Effector memory CD8-positive, alpha-beta T cell (primary cell): ENCODE measurements around the gene CGREF1.
"Not testable (repeated sequence)": the region's sequence is repeated elsewhere in the genome, so short reads cannot be mapped to it uniquely, and the experiment has no call there.

Experiments used
- ATAC-seq: fragments of 150-1000 bp; cut with Tn5 transposase; replicated peaks from 2 replicates; pipeline ENCODE4 v1.10.0; 2021; ENCODE audit warnings: mild to moderate bottlenecking, moderate library complexity
- DNase-seq, 3 experiments: peaks; one replicate each; pipeline ENCODE4 v3.0.0; 2021
- H3K27ac Mint-ChIP-seq, 2 donors: one replicate each; pipeline ENCODE4 v1.8.0; 2022; ENCODE audit warnings: mild to moderate bottlenecking in 2 of 2, mixed read lengths in 2 of 2, moderate library complexity in 2 of 2
- H3K27me3 Mint-ChIP-seq, 2 donors: one replicate each; pipeline ENCODE4 v1.8.0; 2022; ENCODE audit warnings: mixed read lengths in 2 of 2
- H3K36me3 Mint-ChIP-seq: one replicate; pipeline ENCODE4 v1.8.0; 2022; ENCODE audit warnings: mild to moderate bottlenecking, moderate library complexity, mixed read lengths; ENCODE audit not compliant: insufficient read depth
- H3K4me1 Mint-ChIP-seq, 2 donors: one replicate each; pipeline ENCODE4 v1.8.0; 2022; ENCODE audit warnings: low read depth in 2 of 2, mixed read lengths in 2 of 2
- H3K4me3 Mint-ChIP-seq, 2 donors: one replicate each; pipeline ENCODE4 v1.8.0; 2022; ENCODE audit warnings: mild to moderate bottlenecking in 2 of 2, mixed read lengths in 2 of 2, moderate library complexity in 2 of 2
- H3K9me3 Mint-ChIP-seq, 2 donors: one replicate each; pipeline ENCODE4 v1.8.0; 2022; ENCODE audit warnings: mixed read lengths in 2 of 2

The CGREF1 gene

GRCh38 chr2:27115519-27115918 is 3.4 kb downstream of the CGREF1 start:
- DNase-seq (no peak), ATAC-seq (no peak)
- Mint-ChIP-seq H3K4me1 (peaks cover 0 to 4% of the 10 kb centered on the region in 2 donors), H3K9me3 (no peaks in the 10 kb centered on the region), H3K4me3 (no peak overlapping the region), H3K27me3 (peaks cover 32 to 53% of the 10 kb centered on the region in 2 donors), H3K36me3 (no peaks in the 10 kb centered on the region), H3K27ac (no peak overlapping the region)

- ATAC-seq, H3K9me3 Mint-ChIP-seq, H3K4me3 Mint-ChIP-seq, H3K27ac Mint-ChIP-seq, DNase-seq, H3K4me1 Mint-ChIP-seq, H3K36me3 Mint-ChIP-seq: not testable (repeated sequence)
- peaks cover 6 to 26% of the 10 kb centered on the region in 2 donors for H3K27me3 Mint-ChIP-seq
These were observed 7.4 kb downstream of the CGREF1 start for GRCh38 chr2:27111392-27112078.

GRCh38 chr2:27110603-27111352 is 8.2 kb downstream of the CGREF1 start:
- ATAC-seq, H3K36me3 Mint-ChIP-seq, H3K9me3 Mint-ChIP-seq, H3K4me1 Mint-ChIP-seq, H3K4me3 Mint-ChIP-seq, DNase-seq, H3K27ac Mint-ChIP-seq: not testable (repeated sequence)
- H3K27me3 Mint-ChIP-seq: peaks cover 11 to 31% of the 10 kb centered on the region in 2 donors

- H3K4me3 Mint-ChIP-seq: no peak overlapping the region
- no peaks in the 10 kb centered on the region for H3K4me1 Mint-ChIP-seq
- peaks cover 13 to 33% of the 10 kb centered on the region in 2 donors for H3K27me3 Mint-ChIP-seq
- no peak for DNase-seq
- no peaks in the 10 kb centered on the region for H3K9me3 Mint-ChIP-seq
- no peaks in the 10 kb centered on the region for H3K36me3 Mint-ChIP-seq
- no peak for ATAC-seq
- H3K27ac Mint-ChIP-seq: no peak overlapping the region
These were observed 9.8 kb downstream of the CGREF1 start for GRCh38 chr2:27109083-27109482.

- no peaks in the 10 kb centered on the region for H3K9me3 Mint-ChIP-seq
- ATAC-seq (no peak), DNase-seq (no peak)
- no peak overlapping the region for H3K27ac Mint-ChIP-seq
- no peaks in the 10 kb centered on the region for H3K36me3 Mint-ChIP-seq
- no peak overlapping the region for H3K4me3 Mint-ChIP-seq
- peaks cover 13 to 35% of the 10 kb centered on the region in 2 donors for H3K27me3 Mint-ChIP-seq
- H3K4me1 Mint-ChIP-seq: no peaks in the 10 kb centered on the region
These were observed 10.7 kb downstream of the CGREF1 start for GRCh38 chr2:27108221-27108620.

GRCh38 chr2:27105981-27106380 is 12.9 kb downstream of the CGREF1 start:
- no peak for DNase-seq
- Mint-ChIP-seq H3K36me3 (no peaks in the 10 kb centered on the region), H3K4me3 (no peak overlapping the region), H3K27ac (no peak overlapping the region), H3K27me3 (peaks cover 7 to 49% of the 10 kb centered on the region in 2 donors), H3K4me1 (no peaks in the 10 kb centered on the region), H3K9me3 (no peaks in the 10 kb centered on the region)
- ATAC-seq: no peak

- Mint-ChIP-seq H3K9me3 (no peaks in the 10 kb centered on the region), H3K36me3 (no peaks in the 10 kb centered on the region), H3K27ac (no peak overlapping the region), H3K27me3 (peaks cover 7 to 42% of the 10 kb centered on the region in 2 donors), H3K4me1 (peaks cover 0 to 6% of the 10 kb centered on the region in 2 donors), H3K4me3 (no peak overlapping the region)
- DNase-seq (no peak), ATAC-seq (no peak)
These were observed 16.6 kb downstream of the CGREF1 start for GRCh38 chr2:27102329-27102728.

GRCh38 chr2:27100036-27100435 is 18.9 kb downstream of the CGREF1 start:
- DNase-seq: no peak
- no peak overlapping the region for H3K27ac Mint-ChIP-seq
- no peak for ATAC-seq
- no peak overlapping the region for H3K4me3 Mint-ChIP-seq
- H3K4me1 Mint-ChIP-seq: peaks cover 7 to 20% of the 10 kb centered on the region in 2 donors
- peaks cover 0 to 27% of the 10 kb centered on the region in 2 donors for H3K27me3 Mint-ChIP-seq
- no peaks in the 10 kb centered on the region for H3K9me3 Mint-ChIP-seq
- H3K36me3 Mint-ChIP-seq: no peaks in the 10 kb centered on the region

- DNase-seq: no peak
These were observed 19.5 kb downstream of the CGREF1 start for GRCh38 chr2:27099334-27099955.

GRCh38 chr2:27097341-27097740 is 21.6 kb downstream of the CGREF1 start:
- Mint-ChIP-seq H3K4me1 (peaks cover 7 to 20% of the 10 kb centered on the region in 2 donors), H3K36me3 (no peaks in the 10 kb centered on the region), H3K4me3 (no peak overlapping the region), H3K9me3 (no peaks in the 10 kb centered on the region), H3K27ac (no peak overlapping the region), H3K27me3 (peaks cover 0 to 8% of the 10 kb centered on the region in 2 donors)
- no peak for DNase-seq
- ATAC-seq: no peak

More at GRCh38 chr2:27099334-27099955, 19.5 kb downstream of the CGREF1 start:
- no peak overlapping the region for H3K4me3 Mint-ChIP-seq
- no peaks in the 10 kb centered on the region for H3K9me3 Mint-ChIP-seq
- H3K27me3 Mint-ChIP-seq: peaks cover 0 to 21% of the 10 kb centered on the region in 2 donors
- H3K27ac Mint-ChIP-seq: no peak overlapping the region
- no peak for ATAC-seq
- H3K4me1 Mint-ChIP-seq: peaks cover 7 to 20% of the 10 kb centered on the region in 2 donors
- no peaks in the 10 kb centered on the region for H3K36me3 Mint-ChIP-seq

GRCh38 chr2:27096748-27097297 is 22.1 kb downstream of the CGREF1 start:
- DNase-seq: no peak

GRCh38 chr2:27095745-27096651 is 22.9 kb downstream of the CGREF1 start:
- peaks cover 7 to 20% of the 10 kb centered on the region in 2 donors for H3K4me1 Mint-ChIP-seq
- no peaks in the 10 kb centered on the region for H3K9me3 Mint-ChIP-seq
- H3K27ac Mint-ChIP-seq: peak overlapping the region in 1 of 2 donors; percentile 86
- peak overlapping the region; percentile 40 to 46 for H3K4me3 Mint-ChIP-seq
- no peaks in the 10 kb centered on the region for H3K27me3 Mint-ChIP-seq
- no peak for DNase-seq
- H3K36me3 Mint-ChIP-seq: no peaks in the 10 kb centered on the region
- ATAC-seq: peak; percentile 83

More at GRCh38 chr2:27096748-27097297, 22.1 kb downstream of the CGREF1 start:
- peaks cover 0 to 3% of the 10 kb centered on the region in 2 donors for H3K27me3 Mint-ChIP-seq
- ATAC-seq: no peak
- peak overlapping the region; percentile 27 to 86 for H3K27ac Mint-ChIP-seq
- no peaks in the 10 kb centered on the region for H3K9me3 Mint-ChIP-seq
- no peak overlapping the region for H3K4me3 Mint-ChIP-seq
- H3K36me3 Mint-ChIP-seq: no peaks in the 10 kb centered on the region
- H3K4me1 Mint-ChIP-seq: peaks cover 7 to 20% of the 10 kb centered on the region in 2 donors

- Mint-ChIP-seq H3K27me3 (no peaks in the 10 kb centered on the region), H3K4me3 (no peak overlapping the region), H3K9me3 (no peaks in the 10 kb centered on the region), H3K36me3 (no peaks in the 10 kb centered on the region), H3K4me1 (peaks cover 7 to 20% of the 10 kb centered on the region in 2 donors), H3K27ac (no peak overlapping the region)
- DNase-seq: no peak
- no peak for ATAC-seq
These were observed 23.5 kb downstream of the CGREF1 start for GRCh38 chr2:27095427-27095744.
